Vagina (tissue), 2 donors: ENCODE measurements around the gene C11orf87. TPM values are rescaled to one million over a fixed set of nuclear protein-coding genes. Genes with fewer than 3 reads are reported as not detected.

Experiments used
- DNase-seq, 2 donors: peaks; one replicate each; pipeline ENCODE4 v3.0.0-alpha.2; 2017; ENCODE audit errors: extremely low spot score in 2 of 2
- H3K27ac ChIP-seq: fragments of 200-600 bp; sonication (generic); one replicate; pipeline ENCODE4 v1.5.1; 2019
- H3K27me3 ChIP-seq: fragments of 200-600 bp; sonication (generic); one replicate; pipeline ENCODE4 v1.5.1; 2019
- H3K36me3 ChIP-seq, 2 donors: fragments of 200-600 bp; sonication (generic); one replicate each; pipeline ENCODE4 v1.5.1; 2017 to 2019
- H3K4me1 ChIP-seq: fragments of 200-600 bp; sonication (generic); one replicate; pipeline ENCODE4 v1.5.1; 2019
- H3K4me3 ChIP-seq, 2 donors: fragments of 200-600 bp; sonication (generic); 1 replicate in 1 of 2; 2 replicates in 1 of 2; pipeline ENCODE4 v1.5.1; 2016 to 2019
- H3K9me3 ChIP-seq: fragments of 200-600 bp; sonication (generic); one replicate; pipeline ENCODE4 v1.5.1; 2019
- CTCF ChIP-seq, 3 experiments: fragments of 450-650 bp in 2 of 3; fragments of 200-600 bp in 1 of 3; sonication (generic) in 1 of 3; IDR thresholded peaks; one replicate each; pipeline ENCODE4 v1.5.1; 2017 to 2019; ENCODE audit warnings: antibody characterized with exemption in 3 of 3, mild to moderate bottlenecking in 2 of 3, moderate library complexity in 2 of 3
- POLR2A ChIP-seq, 2 donors: fragments of 450-650 bp; IDR thresholded peaks; one replicate each; pipeline ENCODE4 v1.6.1; 2017; ENCODE audit warnings: antibody characterized with exemption in 2 of 2, mild to moderate bottlenecking in 2 of 2, moderate library complexity in 2 of 2
- POLR2AphosphoS5 ChIP-seq, 2 donors: sonication (generic); formaldehyde crosslinking; IDR thresholded peaks; one replicate each; pipeline ENCODE4 v1.9.0; 2017; ENCODE audit warnings: antibody characterized with exemption in 2 of 2, mild to moderate bottlenecking in 2 of 2, low read depth in 1 of 2; ENCODE audit not compliant: insufficient read depth in 1 of 2
- intact Hi-C: fragments of 100-400 bp; cut with DNase I; formaldehyde crosslinking; loops from one replicate; pipeline ENCODE4 v1.15.1; 2023
- total RNA-seq: library from RNA; depleted of rRNA; stranded (reverse); fragments of >200 nt; gene quantifications from one replicate; pipeline ENCODE4 v1.2.3, GENCODE V29; 2016

C11orf87 gene
- total RNA-seq, 1 donor from 2014 or later = not detected

DNA sequence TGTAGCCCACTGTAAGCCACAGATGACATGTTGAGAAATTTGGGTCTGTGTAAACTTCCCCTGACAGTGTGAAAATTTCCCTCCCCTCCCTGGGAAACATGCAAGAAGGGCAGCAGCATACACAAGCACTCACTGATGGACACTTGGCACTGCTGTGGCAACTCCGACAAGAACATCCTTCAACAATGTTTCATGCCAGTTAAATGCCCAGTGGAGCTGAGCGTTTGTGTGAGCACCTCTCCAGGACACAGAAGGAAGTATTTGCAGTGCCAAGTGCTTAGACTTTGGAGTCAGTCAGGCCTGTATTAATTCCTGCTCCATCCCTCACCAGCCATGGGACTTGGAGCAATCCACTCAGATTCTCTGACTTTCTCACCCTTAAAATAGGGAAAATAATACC, 17.7 kb downstream of the C11orf87 start:
- Histone ChIP-seq H3K27ac (no peak overlapping the region), H3K4me1 (no peaks in the 10 kb centered on the region), H3K27me3 (no peaks in the 10 kb centered on the region), H3K36me3 (no peaks in the 10 kb centered on the region), H3K4me3 (no peak overlapping the region), H3K9me3 (no peaks in the 10 kb centered on the region)
- no peak for DNase-seq
- no peak for TF ChIP-seq POLR2A (IDR thresholded peaks at IDR 0.05)
- no peak for TF ChIP-seq POLR2AphosphoS5 (IDR thresholded peaks at IDR 0.05; ENCODE audit: insufficient read depth in 1 of 2, low read depth in 1 of 2)
- TF ChIP-seq CTCF (IDR thresholded peaks at IDR 0.05) = no peak
- intact Hi-C loops = no loop called here

GRCh38 chr11:109443052-109443451, 21.1 kb downstream of the C11orf87 start:
- Histone ChIP-seq H3K27me3 (no peaks in the 10 kb centered on the region), H3K27ac (no peak overlapping the region), H3K4me1 (no peaks in the 10 kb centered on the region), H3K9me3 (no peaks in the 10 kb centered on the region), H3K36me3 (no peaks in the 10 kb centered on the region), H3K4me3 (no peak overlapping the region)
- no peak for TF ChIP-seq POLR2A (IDR thresholded peaks at IDR 0.05)
- TF ChIP-seq POLR2AphosphoS5 (IDR thresholded peaks at IDR 0.05; ENCODE audit: insufficient read depth in 1 of 2, low read depth in 1 of 2) = no peak
- TF ChIP-seq CTCF (IDR thresholded peaks at IDR 0.05) = no peak
- intact Hi-C loops = no loop called here
- DNase-seq = no peak

DNA sequence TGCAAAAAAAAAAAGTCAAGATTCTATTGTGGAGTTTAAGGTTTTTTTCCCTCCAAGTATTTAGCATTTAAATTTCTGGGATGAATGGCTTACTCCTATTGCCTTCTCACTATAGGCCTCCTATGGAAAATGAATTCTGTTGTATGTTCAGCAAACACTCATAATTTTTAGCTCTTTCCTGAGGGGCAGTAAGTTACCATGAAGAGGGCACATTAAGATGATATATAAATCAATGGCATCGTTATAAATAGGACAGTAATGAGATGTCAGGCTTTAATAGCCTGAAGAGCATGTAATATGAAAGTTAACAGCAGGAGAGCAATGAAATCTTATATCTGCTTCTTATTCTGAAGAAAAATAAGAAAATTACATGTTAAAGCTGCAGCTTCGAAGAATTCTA, 32.9 kb downstream of the C11orf87 start:
- TF ChIP-seq POLR2A (IDR thresholded peaks at IDR 0.05) (no peak), CTCF (IDR thresholded peaks at IDR 0.05) (no peak), POLR2AphosphoS5 (IDR thresholded peaks at IDR 0.05; ENCODE audit: insufficient read depth in 1 of 2, low read depth in 1 of 2) (no peak)
- Histone ChIP-seq H3K27me3 (no peaks in the 10 kb centered on the region), H3K27ac (no peak overlapping the region), H3K4me1 (no peaks in the 10 kb centered on the region), H3K36me3 (no peaks in the 10 kb centered on the region), H3K4me3 (no peak overlapping the region), H3K9me3 (no peaks in the 10 kb centered on the region)
- no peak for DNase-seq
- intact Hi-C loops = no loop called here
